ENCODE data around the gene NDUFS3.

GRCh38 chr11:47605921-47606320, 27.0 kb downstream of the NDUFS3 start:
- TF ChIP-seq CTCF (conservative IDR thresholded peaks at IDR 0.05; ENCODE audit: low read depth in 2 of 2): no peak
- TF ChIP-seq EZH2 (IDR thresholded peaks at IDR 0.05; ENCODE audit: low read depth, unreplicated experiment): no peak

All from GM23338 (cell line).